CD4-positive, CD25-positive, alpha-beta regulatory T cell (primary cell): Measurements from ENCODE around the gene NOX4. TPM values are rescaled to one million over a fixed set of nuclear protein-coding genes. Genes with fewer than 3 reads are reported as not detected.
"Not testable (repeated sequence)": the region's sequence is repeated elsewhere in the genome, so short reads cannot be mapped to it uniquely, and the experiment has no call there.

Experiments used
- ATAC-seq, 2 donors: fragments of 150-1000 bp; cut with Tn5 transposase; one replicate each; pipeline ENCODE4 v1.10.0; 2021; ENCODE audit warnings: low read depth in 2 of 2, moderate number of reproducible peaks in 2 of 2, moderate library complexity in 1 of 2
- DNase-seq, 3 donors: peaks; one replicate each; pipeline versions ENCODE4 v3.0.0 to v3.0.0-alpha.2; 2012 to 2022; ENCODE audit warnings: mixed read lengths in 1 of 3
- H3K27ac ChIP-seq: one replicate; pipeline ENCODE4 v1.7.0; 2013; ENCODE audit warnings: mild to moderate bottlenecking, low read length; ENCODE audit not compliant: insufficient read depth, poor library complexity, severe bottlenecking
- H3K27me3 ChIP-seq: one replicate; pipeline ENCODE4 v1.7.0; 2013; ENCODE audit warnings: low read length; ENCODE audit not compliant: control insufficient read depth, insufficient read depth
- H3K36me3 ChIP-seq: one replicate; pipeline ENCODE4 v1.7.0; 2013; ENCODE audit warnings: mild to moderate bottlenecking, low read length, moderate library complexity; ENCODE audit not compliant: control insufficient read depth, insufficient read depth
- H3K4me1 ChIP-seq: 2 replicates; pipeline ENCODE4 v1.7.0; 2013; ENCODE audit warnings: mild to moderate bottlenecking, low read length; ENCODE audit not compliant: insufficient read depth, control insufficient read depth, poor library complexity, severe bottlenecking
- H3K4me3 ChIP-seq: one replicate; pipeline ENCODE4 v1.7.0; 2013; ENCODE audit warnings: low read depth, mild to moderate bottlenecking, low read length, moderate library complexity
- H3K9me3 ChIP-seq, 2 experiments: 1 replicate in 1 of 2; 2 replicates in 1 of 2; pipeline ENCODE4 v1.7.0; 2013; ENCODE audit warnings: low read length in 2 of 2, mild to moderate bottlenecking in 1 of 2, moderate library complexity in 1 of 2; ENCODE audit not compliant: control insufficient read depth in 2 of 2
- H3K27ac Mint-ChIP-seq, 3 donors: one replicate each; pipeline ENCODE4 v1.8.0; 2020 to 2022; ENCODE audit warnings: mild to moderate bottlenecking in 3 of 3, mixed read lengths in 3 of 3, moderate library complexity in 2 of 3
- H3K27me3 Mint-ChIP-seq: one replicate; pipeline ENCODE4 v1.8.0; 2022; ENCODE audit warnings: mild to moderate bottlenecking, mixed read lengths
- H3K36me3 Mint-ChIP-seq: one replicate; pipeline ENCODE4 v1.8.0; 2020; ENCODE audit warnings: mixed read lengths
- H3K4me1 Mint-ChIP-seq, 4 donors: one replicate each; pipeline ENCODE4 v1.8.0; 2020 to 2022; ENCODE audit warnings: mixed read lengths in 4 of 4, mild to moderate bottlenecking in 1 of 4
- H3K4me3 Mint-ChIP-seq, 4 donors: one replicate each; pipeline ENCODE4 v1.8.0; 2020 to 2022; ENCODE audit warnings: mild to moderate bottlenecking in 4 of 4, mixed read lengths in 4 of 4, moderate library complexity in 3 of 4
- H3K9me3 Mint-ChIP-seq, 7 donors: one replicate each; pipeline ENCODE4 v1.8.0; 2020 to 2022; ENCODE audit warnings: mixed read lengths in 7 of 7, mild to moderate bottlenecking in 3 of 7, moderate library complexity in 2 of 7
- polyA plus RNA-seq, 4 donors: library from polyadenylated mRNA; unstranded; fragments of 300-500 nt; fragmentation: Illumina TruSeq; gene quantifications; one replicate each; pipeline ENCODE4 v1.2.3, GENCODE V29; 2021
- total RNA-seq: library from RNA; stranded (reverse); gene quantifications from one replicate; pipeline ENCODE4 v1.2.3, GENCODE V29; 2022

Gene NOX4
- total and polyA plus RNA-seq, 5 donors from 2014 or later = not detected

DNA sequence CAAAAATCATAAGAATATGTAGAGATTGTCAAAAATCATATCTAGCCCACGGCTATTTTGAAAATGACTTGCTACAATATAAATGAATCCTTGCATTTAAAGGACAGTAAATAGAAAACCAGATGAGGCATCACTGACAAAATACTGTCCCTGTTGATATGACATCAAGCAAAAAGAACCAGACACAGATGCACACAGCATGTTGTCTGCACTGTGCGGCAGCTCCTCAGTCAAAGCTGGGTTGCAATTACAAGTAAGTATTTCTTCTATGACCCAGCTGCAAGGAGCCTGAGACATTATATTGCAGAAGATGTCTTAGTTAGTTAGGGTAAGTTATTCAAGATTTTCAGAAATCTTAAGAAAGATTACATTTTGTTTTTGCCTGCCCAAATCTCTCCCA is 136.7 kb downstream of the NOX4 start:
- not testable (repeated sequence) for H3K4me1 ChIP-seq, ATAC-seq, DNase-seq, H3K27me3 Mint-ChIP-seq, H3K27ac ChIP-seq, H3K4me3 Mint-ChIP-seq, H3K36me3 Mint-ChIP-seq, H3K4me1 Mint-ChIP-seq, H3K9me3 ChIP-seq, H3K27me3 ChIP-seq, H3K9me3 Mint-ChIP-seq, H3K27ac Mint-ChIP-seq, H3K36me3 ChIP-seq, H3K4me3 ChIP-seq

- H3K36me3 ChIP-seq = no peaks in the 10 kb centered on the region
- Mint-ChIP-seq H3K36me3 (no peaks in the 10 kb centered on the region), H3K27ac (no peak overlapping the region), H3K4me3 (no peak overlapping the region), H3K4me1 (no peaks in the 10 kb centered on the region), H3K9me3 (peaks cover 0 to 7% (median 0%) of the 10 kb centered on the region in 7 donors), H3K27me3 (no peaks in the 10 kb centered on the region)
- no peaks in the 10 kb centered on the region for H3K9me3 ChIP-seq
- no peaks in the 10 kb centered on the region for H3K4me1 ChIP-seq
- no peaks in the 10 kb centered on the region for H3K27me3 ChIP-seq
- H3K27ac ChIP-seq = no peak overlapping the region
- DNase-seq (no peak), ATAC-seq (no peak)
- no peak overlapping the region for H3K4me3 ChIP-seq
Measured at GRCh38 chr11:89347071-89347470, 144.1 kb downstream of the NOX4 start.

DNA sequence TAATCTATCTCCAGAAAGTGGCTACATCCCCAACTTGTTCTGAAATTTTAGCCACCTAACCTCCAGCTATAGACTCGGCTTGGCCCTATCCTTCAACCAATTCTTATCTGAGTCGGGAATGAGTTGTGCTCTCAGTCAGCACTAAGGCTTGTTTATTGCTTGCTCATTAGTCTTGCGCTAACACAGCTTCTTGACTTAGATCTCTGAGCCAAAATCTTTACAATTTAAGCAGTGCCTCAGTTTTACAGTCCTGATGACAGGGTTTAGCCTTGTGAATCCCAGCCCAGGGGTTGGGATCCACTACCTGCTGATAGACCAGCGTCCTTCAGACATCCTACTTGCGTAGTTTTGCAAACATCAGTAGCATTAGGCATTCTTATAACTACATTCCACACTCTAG is 144.6 kb downstream of the NOX4 start:
- Histone ChIP-seq H3K9me3 (no peaks in the 10 kb centered on the region), H3K4me3 (no peak overlapping the region), H3K36me3 (no peaks in the 10 kb centered on the region), H3K27me3 (no peaks in the 10 kb centered on the region), H3K27ac (no peak overlapping the region), H3K4me1 (no peaks in the 10 kb centered on the region)
- no peak for ATAC-seq
- no peaks in the 10 kb centered on the region for H3K36me3 Mint-ChIP-seq
- no peak for DNase-seq
- no peaks in the 10 kb centered on the region for H3K4me1 Mint-ChIP-seq
- no peak overlapping the region for H3K27ac Mint-ChIP-seq
- no peaks in the 10 kb centered on the region for H3K27me3 Mint-ChIP-seq
- H3K9me3 Mint-ChIP-seq = peaks cover 0 to 6% (median 0%) of the 10 kb centered on the region in 7 donors
- no peak overlapping the region for H3K4me3 Mint-ChIP-seq

- not testable (repeated sequence) for H3K27ac ChIP-seq, H3K27me3 Mint-ChIP-seq, ATAC-seq, H3K36me3 ChIP-seq, H3K4me3 ChIP-seq, H3K9me3 ChIP-seq, H3K9me3 Mint-ChIP-seq, H3K4me1 Mint-ChIP-seq, H3K4me3 Mint-ChIP-seq, H3K27me3 ChIP-seq, H3K27ac Mint-ChIP-seq, DNase-seq, H3K36me3 Mint-ChIP-seq, H3K4me1 ChIP-seq
Measured at GRCh38 chr11:89342880-89343572, 148.1 kb downstream of the NOX4 start.

DNA sequence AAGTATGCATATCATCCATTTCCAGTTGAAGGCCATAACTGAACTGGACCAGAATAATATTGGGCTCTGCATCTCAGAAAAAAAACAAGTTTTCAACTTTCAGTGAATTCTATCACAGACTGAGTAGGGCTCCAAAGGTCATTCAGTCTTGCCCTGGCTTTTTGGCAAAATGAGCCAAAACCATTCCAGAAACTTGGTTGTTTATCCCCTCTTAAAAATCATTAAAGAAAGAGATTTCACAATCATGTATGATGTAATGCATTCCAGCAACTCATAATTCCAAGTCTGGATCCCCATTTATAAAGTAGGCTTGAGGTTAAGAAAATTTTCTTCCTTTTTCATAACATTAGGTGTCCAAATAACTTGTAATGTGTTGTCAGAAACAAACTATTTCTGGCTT is 150.7 kb downstream of the NOX4 start:
- H3K4me1 ChIP-seq, H3K9me3 Mint-ChIP-seq, H3K4me3 ChIP-seq, H3K4me3 Mint-ChIP-seq, H3K27ac ChIP-seq, H3K36me3 ChIP-seq, H3K36me3 Mint-ChIP-seq, H3K27ac Mint-ChIP-seq, H3K27me3 ChIP-seq, H3K27me3 Mint-ChIP-seq, H3K4me1 Mint-ChIP-seq, DNase-seq, H3K9me3 ChIP-seq, ATAC-seq: not testable (repeated sequence)

DNA sequence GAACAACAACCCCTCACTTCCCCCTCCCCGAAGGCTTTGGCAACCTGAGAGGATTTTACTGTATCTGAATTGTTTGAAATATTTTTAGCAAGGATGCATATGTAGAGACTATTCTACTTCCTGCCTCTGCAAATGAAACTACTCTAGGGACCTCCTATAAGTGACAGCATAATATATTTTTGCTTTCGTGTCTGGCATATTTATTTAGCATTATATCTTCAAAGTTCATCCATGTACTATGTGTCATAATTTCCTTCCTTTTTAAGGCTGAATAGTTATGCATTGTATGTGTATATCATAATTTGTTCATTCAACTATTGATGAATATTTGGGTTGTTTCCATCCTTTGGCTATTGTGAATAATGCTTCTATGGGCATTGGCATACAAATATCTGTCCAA is 153.1 kb downstream of the NOX4 start:
- not testable (repeated sequence) for H3K4me3 Mint-ChIP-seq, H3K27ac ChIP-seq, H3K4me3 ChIP-seq, H3K9me3 Mint-ChIP-seq, H3K9me3 ChIP-seq, DNase-seq, H3K36me3 ChIP-seq, H3K27me3 Mint-ChIP-seq, H3K4me1 ChIP-seq, H3K27ac Mint-ChIP-seq, H3K36me3 Mint-ChIP-seq, H3K27me3 ChIP-seq, H3K4me1 Mint-ChIP-seq, ATAC-seq

GRCh38 chr11:89337100-89337650 is 154.0 kb downstream of the NOX4 start:
- H3K9me3 ChIP-seq, H3K27me3 ChIP-seq, H3K4me3 Mint-ChIP-seq, H3K4me1 ChIP-seq, DNase-seq, H3K4me3 ChIP-seq, H3K27ac Mint-ChIP-seq, H3K36me3 ChIP-seq, ATAC-seq, H3K27me3 Mint-ChIP-seq, H3K9me3 Mint-ChIP-seq, H3K4me1 Mint-ChIP-seq, H3K27ac ChIP-seq, H3K36me3 Mint-ChIP-seq: not testable (repeated sequence)

GRCh38 chr11:89333704-89334103 is 157.5 kb downstream of the NOX4 start:
- not testable (repeated sequence) for H3K4me3 ChIP-seq, H3K27me3 ChIP-seq, H3K9me3 Mint-ChIP-seq, H3K9me3 ChIP-seq, H3K27me3 Mint-ChIP-seq, H3K36me3 Mint-ChIP-seq, H3K4me1 Mint-ChIP-seq, ATAC-seq, H3K4me1 ChIP-seq, H3K27ac Mint-ChIP-seq, H3K27ac ChIP-seq, H3K36me3 ChIP-seq, H3K4me3 Mint-ChIP-seq
- peak in 1 of 3 donors; percentile 0 for DNase-seq
